PC-3 (cell line): Measurements from ENCODE around the gene DNAJC28. TPM values are rescaled to one million over a fixed set of nuclear protein-coding genes. Genes with fewer than 3 reads are reported as not detected.

Source experiments
- ATAC-seq: fragments of 200-7000 bp; cut with Tn5 transposase; 2 replicates; pipeline ENCODE4 v1.9.1; 2020; ENCODE audit warnings: mild to moderate bottlenecking, moderate library complexity
- BruUV-seq: library from RNA; stranded (reverse); fragments of 400-500 nt; replicated peaks from 2 replicates; lab custom pipeline; 2021; lab: Mats Ljungman, UMichigan
- CTCF ChIA-PET: fragments of 300-600 bp; sonication (Branson Sonifier 250); formaldehyde crosslinking; loops from one replicate; lab custom pipeline; 2022; ENCODE audit warnings: antibody characterized with exemption; lab: Charles Lee
- POLR2A ChIA-PET: fragments of 300-600 bp; sonication (Branson Sonifier 250); formaldehyde crosslinking; loops from one replicate; lab custom pipeline; 2022; ENCODE audit warnings: antibody characterized with exemption; ENCODE audit not compliant: unreplicated experiment; lab: Charles Lee
- DNase-seq: peaks from one replicate; pipeline ENCODE4 v3.0.0-alpha.2; 2015
- H2AFZ ChIP-seq: fragments of 300-600 bp; sonication (generic); 2 replicates; pipeline ENCODE4 v1.6.0; 2016; ENCODE audit warnings: antibody characterized with exemption, low read length
- H3F3A ChIP-seq: fragments of 300-600 bp; sonication (generic); one replicate; pipeline ENCODE4 v1.6.0; 2017; ENCODE audit warnings: antibody characterized with exemption, low read length, control low read depth, mild to moderate bottlenecking; ENCODE audit not compliant: unreplicated experiment
- H3K27ac ChIP-seq: fragments of 300-600 bp; sonication (generic); 2 replicates; pipeline ENCODE4 v1.5.1; 2016; ENCODE audit warnings: mild to moderate bottlenecking, low read length
- H3K27me3 ChIP-seq: fragments of 300-600 bp; sonication (generic); 2 replicates; pipeline ENCODE4 v1.6.1; 2016; ENCODE audit warnings: low read length, mixed read lengths
- H3K36me3 ChIP-seq: fragments of 300-600 bp; sonication (generic); 2 replicates; pipeline ENCODE4 v1.6.1; 2016; ENCODE audit warnings: low read depth, mixed run types, low read length, mixed read lengths
- H3K4me1 ChIP-seq: fragments of 300-600 bp; sonication (generic); 2 replicates; pipeline ENCODE4 v1.5.1; 2016; ENCODE audit warnings: low read length; ENCODE audit not compliant: insufficient read depth
- H3K4me2 ChIP-seq: fragments of 300-600 bp; sonication (generic); 2 replicates; pipeline ENCODE4 v1.6.0; 2016; ENCODE audit warnings: low read length
- H3K4me3 ChIP-seq: fragments of 300-600 bp; sonication (generic); 2 replicates; pipeline ENCODE4 v1.5.1; 2016; ENCODE audit warnings: mild to moderate bottlenecking, low read length, mixed read lengths
- H3K79me2 ChIP-seq: fragments of 300-600 bp; sonication (generic); 2 replicates; pipeline ENCODE4 v1.6.1; 2017; ENCODE audit warnings: low read length, mixed read lengths
- H3K9ac ChIP-seq: fragments of 300-600 bp; sonication (generic); 2 replicates; pipeline ENCODE4 v1.6.0; 2016; ENCODE audit warnings: mild to moderate bottlenecking, low read length
- H3K9me2 ChIP-seq: fragments of 300-600 bp; sonication (generic); replicated peaks from 2 replicates; pipeline ENCODE4 v1.6.1; 2016; ENCODE audit warnings: mixed run types, low read length, mixed read lengths
- H3K9me3 ChIP-seq: fragments of 300-600 bp; sonication (generic); 2 replicates; pipeline ENCODE4 v1.6.1; 2016; ENCODE audit warnings: low read length, mixed read lengths
- H4K20me1 ChIP-seq: fragments of 300-600 bp; sonication (generic); 2 replicates; pipeline ENCODE4 v1.6.1; 2016; ENCODE audit warnings: low read length, mixed read lengths
- EZH2 ChIP-seq: fragments of 300-600 bp; sonication (generic); IDR thresholded peaks from one replicate; pipeline ENCODE4 v1.6.1; 2017; ENCODE audit warnings: antibody characterized with exemption, mild to moderate bottlenecking, low read length; ENCODE audit not compliant: unreplicated experiment
- EZH2phosphoT487 ChIP-seq: fragments of 300-600 bp; sonication (generic); IDR thresholded peaks from 2 replicates; pipeline ENCODE4 v1.6.1; 2018; ENCODE audit warnings: mild to moderate bottlenecking, antibody characterized with exemption, low read length, borderline replicate concordance
- intact Hi-C: fragments of 100-400 bp; cut with micrococcal nuclease; formaldehyde crosslinking; loops from 2 replicates; pipeline ENCODE4 v1.9.0; 2023
- total RNA-seq: library from RNA; depleted of rRNA; stranded (reverse); fragments of >200 nt; gene quantifications from 2 replicates; pipeline ENCODE4 v1.2.3, GENCODE V29; 2014
- TF ChIP-seq, protein P1 (sequence below): fragments of 300-600 bp; sonication (generic); conservative IDR thresholded peaks from 2 replicates; pipeline ENCODE4 v1.5.1; 2017; ENCODE audit warnings: antibody characterized with exemption, low read depth, mild to moderate bottlenecking, low read length

Gene DNAJC28
- total RNA-seq, 1 experiment from 2014 or later: 0.44 TPM

DNA sequence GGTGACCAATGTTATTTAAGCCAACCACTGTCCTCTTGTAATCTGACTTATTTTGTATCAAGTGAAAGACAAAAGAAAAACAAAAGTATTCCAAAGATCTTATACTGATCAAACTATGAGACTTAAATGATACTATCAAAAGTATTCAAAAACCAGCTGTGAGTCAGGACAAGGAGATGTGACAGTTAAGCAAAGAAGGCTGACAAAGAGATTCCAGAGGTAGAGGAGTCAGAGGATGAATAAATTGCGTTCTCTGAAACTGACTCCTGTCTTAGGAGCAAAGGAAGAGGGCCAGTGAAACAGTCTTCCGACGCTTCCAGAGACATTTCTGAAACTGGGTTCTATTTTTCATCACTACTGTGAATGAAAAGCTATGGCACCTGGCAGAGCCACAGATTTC lies 32.7 kb downstream of the DNAJC28 start:
- Histone ChIP-seq H3K36me3 (peaks cover 18% of the 10 kb centered on the region; the same call in 1 of the 2 replicates), H3K4me2 (no peak overlapping the region), H3F3A (no peaks in the 10 kb centered on the region), H3K9me3 (no peaks in the 10 kb centered on the region), H3K27me3 (no peaks in the 10 kb centered on the region), H3K9me2 (no peaks in the 10 kb centered on the region), H3K27ac (no peak overlapping the region), H3K4me3 (no peak overlapping the region), H2AFZ (no peak overlapping the region), H3K9ac (no peak overlapping the region), H3K4me1 (no peaks in the 10 kb centered on the region), H4K20me1 (no peaks in the 10 kb centered on the region), H3K79me2 (no peaks in the 10 kb centered on the region)
- TF ChIP-seq EZH2phosphoT487: no peak
- TF ChIP-seq, protein P1, sequence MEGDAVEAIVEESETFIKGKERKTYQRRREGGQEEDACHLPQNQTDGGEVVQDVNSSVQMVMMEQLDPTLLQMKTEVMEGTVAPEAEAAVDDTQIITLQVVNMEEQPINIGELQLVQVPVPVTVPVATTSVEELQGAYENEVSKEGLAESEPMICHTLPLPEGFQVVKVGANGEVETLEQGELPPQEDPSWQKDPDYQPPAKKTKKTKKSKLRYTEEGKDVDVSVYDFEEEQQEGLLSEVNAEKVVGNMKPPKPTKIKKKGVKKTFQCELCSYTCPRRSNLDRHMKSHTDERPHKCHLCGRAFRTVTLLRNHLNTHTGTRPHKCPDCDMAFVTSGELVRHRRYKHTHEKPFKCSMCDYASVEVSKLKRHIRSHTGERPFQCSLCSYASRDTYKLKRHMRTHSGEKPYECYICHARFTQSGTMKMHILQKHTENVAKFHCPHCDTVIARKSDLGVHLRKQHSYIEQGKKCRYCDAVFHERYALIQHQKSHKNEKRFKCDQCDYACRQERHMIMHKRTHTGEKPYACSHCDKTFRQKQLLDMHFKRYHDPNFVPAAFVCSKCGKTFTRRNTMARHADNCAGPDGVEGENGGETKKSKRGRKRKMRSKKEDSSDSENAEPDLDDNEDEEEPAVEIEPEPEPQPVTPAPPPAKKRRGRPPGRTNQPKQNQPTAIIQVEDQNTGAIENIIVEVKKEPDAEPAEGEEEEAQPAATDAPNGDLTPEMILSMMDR: no peak
- no peak for TF ChIP-seq EZH2
- ChIA-PET POLR2A (interaction anchor here (0.5 kb wide), 1 partner anchor 21 kb away, joined by 23 read pairs; the partner anchor contains the start of gene TMEM50B), CTCF (no interaction called here)
- BruUV-seq: no TSS peak
- DNase-seq (no peak), ATAC-seq (no peak)
- intact Hi-C loops: no loop called here

DNA sequence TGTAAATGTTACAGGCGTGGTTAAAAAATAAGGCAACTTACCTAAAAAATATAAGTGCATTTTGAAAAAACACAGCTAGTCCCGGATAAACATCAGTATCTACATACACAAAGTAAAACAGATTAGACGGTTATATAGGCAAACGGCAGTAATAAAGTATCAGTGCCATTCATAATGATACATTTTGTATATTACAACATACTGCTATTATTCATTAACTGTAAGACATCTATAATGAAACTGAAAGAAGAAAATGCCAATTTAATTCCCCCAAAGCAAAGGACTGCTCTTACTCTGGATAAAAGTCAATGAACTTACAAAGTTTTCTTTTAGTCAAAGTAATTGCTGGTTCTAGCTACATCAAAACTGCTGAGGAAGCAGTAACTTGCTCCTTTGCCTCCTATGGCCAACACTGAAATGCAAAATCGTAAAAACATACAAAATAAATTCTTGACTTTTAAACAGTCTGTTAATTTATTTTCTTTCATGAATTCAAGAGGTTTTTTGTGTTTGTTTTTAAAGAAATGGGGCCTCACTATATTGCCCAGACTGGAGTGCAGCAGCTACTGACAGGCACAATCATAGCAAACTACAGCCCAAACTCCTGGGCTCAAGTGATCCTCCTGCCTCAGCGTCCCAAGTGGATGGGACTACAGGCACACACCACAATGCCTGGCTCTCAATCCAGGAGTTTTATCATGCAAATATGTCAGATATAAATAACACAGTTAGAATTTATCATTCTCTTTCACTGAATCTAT lies 35.6 kb downstream of the DNAJC28 start:
- no peaks in the 10 kb centered on the region for H3K27me3 ChIP-seq
- no peak for ATAC-seq
- no peak for DNase-seq
- H3K27ac ChIP-seq: no peak overlapping the region
- ChIA-PET CTCF (interaction anchor here (1.0 kb wide), 1 partner anchor 24 kb away, joined by 3 read pairs; the partner anchor contains the start of gene TMEM50B), POLR2A (no interaction called here)
- H3K4me2 ChIP-seq: no peak overlapping the region
- no TSS peak for BruUV-seq
- peaks cover 20% of the 10 kb centered on the region for H3K4me1 ChIP-seq
- no peak overlapping the region for H2AFZ ChIP-seq
- no peak for TF ChIP-seq EZH2phosphoT487
- no peaks in the 10 kb centered on the region for H3K9me2 ChIP-seq
- intact Hi-C loops: no loop called here
- no peak overlapping the region for H3K9ac ChIP-seq
- no peaks in the 10 kb centered on the region for H3K9me3 ChIP-seq
- H3K4me3 ChIP-seq: no peak overlapping the region
- no peaks in the 10 kb centered on the region for H4K20me1 ChIP-seq
- H3F3A ChIP-seq: peaks cover 5% of the 10 kb centered on the region
- no peaks in the 10 kb centered on the region for H3K79me2 ChIP-seq
- H3K36me3 ChIP-seq: peaks cover 18% of the 10 kb centered on the region; the same call in 1 of the 2 replicates

DNA sequence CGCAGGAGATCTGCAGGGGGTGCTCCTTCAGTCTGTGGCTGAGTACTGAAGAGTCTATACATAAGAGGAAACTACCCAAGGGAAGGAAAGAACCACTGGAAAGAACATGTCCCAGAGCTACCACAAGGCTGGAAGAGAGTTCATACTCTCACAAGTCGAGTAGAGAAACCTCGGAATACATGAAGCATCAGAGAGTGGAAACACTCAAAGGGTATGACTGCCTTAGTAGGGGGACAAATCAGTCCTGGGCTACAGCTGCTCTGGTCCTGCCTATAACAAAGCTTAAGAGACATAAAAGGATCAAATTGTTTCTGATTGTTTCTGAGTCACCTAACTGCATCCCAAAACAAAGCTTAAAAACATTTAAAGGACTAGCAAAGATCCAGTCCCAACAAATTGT lies 39.2 kb downstream of the DNAJC28 start:
- peak overlapping the region; percentile 2; the same call in 1 of the 2 replicates for H3K9ac ChIP-seq
- no peaks in the 10 kb centered on the region for H3K79me2 ChIP-seq
- H3K9me3 ChIP-seq: no peaks in the 10 kb centered on the region
- no peak overlapping the region for H2AFZ ChIP-seq
- no peaks in the 10 kb centered on the region for H4K20me1 ChIP-seq
- TF ChIP-seq EZH2: no peak
- ChIA-PET CTCF (interaction anchor here (0.6 to 1.7 kb wide), 4 partner anchors 9 to 153 kb away, joined by 3 to 9 read pairs (median 7); partner anchors contain the start of gene TMEM50B), POLR2A (interaction anchor here (0.7 kb wide), 1 partner anchor 13 kb away, joined by 8 read pairs; no protein-coding TSS in a partner anchor)
- peak overlapping the region; percentile 79 for H3K27ac ChIP-seq
- H3K36me3 ChIP-seq: 0 out of 2 replicates have a peak, but pooled peaks cover 14% of the 10 kb centered on the region
- DNase-seq (no peak), ATAC-seq (peak; percentile 5; the same call in 1 of the 2 replicates)
- BruUV-seq: no TSS peak
- intact Hi-C loops: loop anchor here (5.0 kb wide), 1 partner anchor 725 kb away; the partner anchor contains the start of gene SYNJ1
- H3K9me2 ChIP-seq: no peaks in the 10 kb centered on the region
- H3K27me3 ChIP-seq: no peaks in the 10 kb centered on the region
- H3K4me2 ChIP-seq: peak overlapping the region; percentile 70
- H3F3A ChIP-seq: peaks cover 5% of the 10 kb centered on the region
- H3K4me1 ChIP-seq: peaks cover 26% of the 10 kb centered on the region
- no peak overlapping the region for H3K4me3 ChIP-seq
